GM19043 (cell line): ENCODE data around the gene NASP.
"Not testable (repeated sequence)": the region's sequence is repeated elsewhere in the genome, so short reads cannot be mapped to it uniquely, and the experiment has no call there.

ENCODE experiments used
- ATAC-seq: cut with Tn5 transposase; IDR thresholded peaks from one replicate; pipeline ENCODE4 v1.9.1; 2021; ENCODE audit warnings: low read depth; ENCODE audit not compliant: unreplicated experiment

Gene NASP

GRCh38 chr1:45569962-45570581 lies 13.8 kb upstream of the NASP start:
- ATAC-seq = peak; percentile 59

- ATAC-seq = no peak
These were observed 13.2 kb upstream of the NASP start for GRCh38 chr1:45570631-45571030.

- no peak for ATAC-seq
These were observed 10.5 kb upstream of the NASP start for GRCh38 chr1:45573231-45573804.

GRCh38 chr1:45574105-45574626 lies 9.7 kb upstream of the NASP start:
- no peak for ATAC-seq

- ATAC-seq = peak; percentile 81
These were observed 576 bp upstream of the NASP start for GRCh38 chr1:45583264-45583665.

GRCh38 chr1:45584351-45585109 lies 689 bp downstream of the NASP start:
- ATAC-seq = no peak

- ATAC-seq = no peak
These were observed 1.2 kb downstream of the NASP start for GRCh38 chr1:45585110-45585426.

- ATAC-seq = no peak
These were observed 1.7 kb downstream of the NASP start for GRCh38 chr1:45585496-45586075.

GRCh38 chr1:45586769-45587168 lies 2.9 kb downstream of the NASP start:
- ATAC-seq = no peak

- no peak for ATAC-seq
These were observed 6.0 kb downstream of the NASP start for GRCh38 chr1:45589861-45590260.

GRCh38 chr1:45594412-45594811 lies 10.6 kb downstream of the NASP start:
- no peak for ATAC-seq

- not testable (repeated sequence) for ATAC-seq
These were observed 12.9 kb downstream of the NASP start for GRCh38 chr1:45596765-45597164.

- no peak for ATAC-seq
These were observed 20.4 kb downstream of the NASP start for GRCh38 chr1:45604239-45604638.

- no peak for ATAC-seq
These were observed 23.7 kb downstream of the NASP start for GRCh38 chr1:45607404-45608074.

GRCh38 chr1:45608175-45609156 lies 24.6 kb downstream of the NASP start:
- ATAC-seq = no peak

GRCh38 chr1:45610589-45611226 lies 26.9 kb downstream of the NASP start:
- no peak for ATAC-seq

- ATAC-seq = no peak
These were observed 29.2 kb downstream of the NASP start for GRCh38 chr1:45612941-45613579.

GRCh38 chr1:45615885-45616284 lies 32.0 kb downstream of the NASP start:
- no peak for ATAC-seq

GRCh38 chr1:45617618-45618017 lies 33.8 kb downstream of the NASP start:
- ATAC-seq = no peak
